Retinal pigment epithelial cell (primary cell): Measurements from ENCODE around the gene GLT1D1.

Experiments used
- DNase-seq: peaks from one replicate; pipeline ENCODE4 v3.0.0-alpha.2; 2010; ENCODE audit warnings: low read depth
- H3K4me3 ChIP-seq: 2 replicates; pipeline ENCODE4 v1.5.1; 2011; ENCODE audit warnings: mild to moderate bottlenecking, low read length, control low read depth, moderate library complexity
- TF ChIP-seq, protein P1 (sequence below): conservative IDR thresholded peaks from 2 replicates; pipeline ENCODE4 v1.5.1; 2011; ENCODE audit warnings: low read depth, low read length, control low read depth, inconsistent platforms

Gene GLT1D1

DNA sequence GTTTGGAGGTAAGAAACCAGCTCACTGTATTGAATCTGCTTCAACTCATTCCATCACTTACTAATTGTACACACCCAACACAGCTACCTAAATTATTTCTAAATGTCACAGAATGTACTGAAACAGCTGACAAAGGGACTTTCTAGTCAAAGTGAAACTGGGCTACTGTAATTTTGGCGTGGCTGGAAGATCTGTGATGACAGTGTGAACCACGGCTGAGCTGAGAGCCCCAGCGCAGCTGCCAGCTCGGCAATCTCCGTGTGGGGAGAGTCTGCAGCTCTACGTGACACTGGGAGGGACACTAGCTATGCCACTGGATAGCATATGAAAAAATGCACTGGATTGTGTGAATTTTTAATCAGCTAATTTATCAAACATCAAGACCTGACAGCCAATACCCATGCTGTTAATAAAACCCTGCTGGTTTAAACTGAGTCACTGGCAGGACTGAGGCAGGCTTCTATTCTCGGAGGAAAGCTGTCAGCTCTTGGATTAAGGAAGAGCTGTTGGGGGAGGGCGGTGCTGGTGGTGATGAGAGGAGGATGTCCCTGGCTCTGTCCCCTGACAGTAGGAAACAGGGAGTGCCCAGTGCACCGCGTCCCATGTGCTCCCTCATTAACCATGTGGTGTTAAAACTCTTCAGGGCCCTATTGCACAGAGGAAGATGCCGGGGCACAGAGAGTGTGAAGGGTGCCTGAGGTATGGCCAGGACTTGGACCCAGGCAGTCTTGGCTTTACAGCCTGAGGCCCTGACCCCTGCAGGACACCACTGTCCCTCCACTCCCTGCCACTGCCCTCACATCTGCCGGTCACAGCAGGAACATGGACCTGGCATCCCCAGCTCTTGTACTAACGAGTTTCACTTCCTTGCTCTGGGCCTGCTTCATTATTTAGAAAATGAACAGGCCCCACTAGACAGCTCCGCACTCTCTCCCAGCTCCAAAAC lies 42.8 kb upstream of the GLT1D1 start:
- DNase-seq, result no peak
- TF ChIP-seq, protein P1, sequence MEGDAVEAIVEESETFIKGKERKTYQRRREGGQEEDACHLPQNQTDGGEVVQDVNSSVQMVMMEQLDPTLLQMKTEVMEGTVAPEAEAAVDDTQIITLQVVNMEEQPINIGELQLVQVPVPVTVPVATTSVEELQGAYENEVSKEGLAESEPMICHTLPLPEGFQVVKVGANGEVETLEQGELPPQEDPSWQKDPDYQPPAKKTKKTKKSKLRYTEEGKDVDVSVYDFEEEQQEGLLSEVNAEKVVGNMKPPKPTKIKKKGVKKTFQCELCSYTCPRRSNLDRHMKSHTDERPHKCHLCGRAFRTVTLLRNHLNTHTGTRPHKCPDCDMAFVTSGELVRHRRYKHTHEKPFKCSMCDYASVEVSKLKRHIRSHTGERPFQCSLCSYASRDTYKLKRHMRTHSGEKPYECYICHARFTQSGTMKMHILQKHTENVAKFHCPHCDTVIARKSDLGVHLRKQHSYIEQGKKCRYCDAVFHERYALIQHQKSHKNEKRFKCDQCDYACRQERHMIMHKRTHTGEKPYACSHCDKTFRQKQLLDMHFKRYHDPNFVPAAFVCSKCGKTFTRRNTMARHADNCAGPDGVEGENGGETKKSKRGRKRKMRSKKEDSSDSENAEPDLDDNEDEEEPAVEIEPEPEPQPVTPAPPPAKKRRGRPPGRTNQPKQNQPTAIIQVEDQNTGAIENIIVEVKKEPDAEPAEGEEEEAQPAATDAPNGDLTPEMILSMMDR, result no peak
- no peak overlapping the region for H3K4me3 ChIP-seq

DNA sequence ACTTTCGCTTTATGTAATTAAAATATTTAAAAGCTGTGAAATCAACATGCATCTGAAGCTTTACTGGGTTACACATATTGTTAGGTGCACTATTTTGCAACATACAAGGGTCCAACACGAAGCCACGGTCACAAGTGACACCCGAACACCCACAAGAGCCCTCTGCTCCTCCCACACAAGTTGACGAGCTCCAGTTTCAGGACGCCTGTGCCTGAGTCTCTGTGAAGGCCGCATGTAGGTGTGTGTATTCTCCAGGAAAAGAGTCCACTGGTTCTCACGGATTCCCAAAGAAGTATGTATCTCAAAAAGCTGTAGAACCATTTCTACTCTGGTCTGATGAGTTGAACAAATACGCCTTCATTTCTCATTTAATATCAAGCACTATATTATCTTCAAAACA lies 41.5 kb upstream of the GLT1D1 start:
- DNase-seq, result no peak
- TF ChIP-seq, protein P1, result no peak
- no peak overlapping the region for H3K4me3 ChIP-seq

DNA sequence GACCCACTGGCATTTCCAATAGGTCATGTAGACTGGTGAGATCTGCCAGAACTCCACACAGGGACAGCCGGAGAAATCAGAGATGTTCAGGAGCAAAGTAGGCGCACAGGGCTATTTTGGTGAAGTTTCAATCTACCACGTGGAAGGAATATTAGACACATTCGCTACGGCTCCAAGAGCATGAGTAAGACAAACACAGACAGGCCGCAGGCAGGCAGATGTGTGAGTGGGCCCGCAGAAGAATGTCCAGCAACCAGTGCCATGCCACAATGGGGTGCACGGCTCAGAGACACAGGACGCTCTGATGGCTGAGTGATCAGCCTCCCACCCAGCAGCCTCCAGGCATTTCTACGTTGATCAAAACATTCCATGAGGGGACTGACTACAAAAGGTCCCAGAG lies 39.9 kb upstream of the GLT1D1 start:
- DNase-seq, result no peak
- TF ChIP-seq, protein P1, result no peak
- H3K4me3 ChIP-seq, result no peak overlapping the region

DNA sequence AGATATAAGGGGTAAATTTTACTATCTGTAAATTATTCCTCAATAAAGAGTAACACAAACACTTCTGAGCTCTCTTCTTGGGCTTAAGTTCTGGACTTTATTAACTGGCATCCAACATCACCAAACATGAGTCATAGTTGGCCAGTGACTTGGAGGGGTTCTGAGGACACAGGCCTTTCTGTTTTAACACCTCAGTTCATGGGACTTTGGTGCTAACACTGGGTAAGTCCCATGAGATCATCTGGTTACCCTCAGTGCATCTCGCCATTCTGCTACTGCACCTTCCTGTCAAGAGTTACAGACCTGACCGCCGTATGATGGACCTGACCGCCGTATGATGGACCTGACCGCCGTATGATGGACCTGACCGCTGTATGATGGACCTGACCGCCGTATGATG lies 39.4 kb upstream of the GLT1D1 start:
- no peak overlapping the region for H3K4me3 ChIP-seq
- no peak for DNase-seq
- TF ChIP-seq, protein P1, result no peak

DNA sequence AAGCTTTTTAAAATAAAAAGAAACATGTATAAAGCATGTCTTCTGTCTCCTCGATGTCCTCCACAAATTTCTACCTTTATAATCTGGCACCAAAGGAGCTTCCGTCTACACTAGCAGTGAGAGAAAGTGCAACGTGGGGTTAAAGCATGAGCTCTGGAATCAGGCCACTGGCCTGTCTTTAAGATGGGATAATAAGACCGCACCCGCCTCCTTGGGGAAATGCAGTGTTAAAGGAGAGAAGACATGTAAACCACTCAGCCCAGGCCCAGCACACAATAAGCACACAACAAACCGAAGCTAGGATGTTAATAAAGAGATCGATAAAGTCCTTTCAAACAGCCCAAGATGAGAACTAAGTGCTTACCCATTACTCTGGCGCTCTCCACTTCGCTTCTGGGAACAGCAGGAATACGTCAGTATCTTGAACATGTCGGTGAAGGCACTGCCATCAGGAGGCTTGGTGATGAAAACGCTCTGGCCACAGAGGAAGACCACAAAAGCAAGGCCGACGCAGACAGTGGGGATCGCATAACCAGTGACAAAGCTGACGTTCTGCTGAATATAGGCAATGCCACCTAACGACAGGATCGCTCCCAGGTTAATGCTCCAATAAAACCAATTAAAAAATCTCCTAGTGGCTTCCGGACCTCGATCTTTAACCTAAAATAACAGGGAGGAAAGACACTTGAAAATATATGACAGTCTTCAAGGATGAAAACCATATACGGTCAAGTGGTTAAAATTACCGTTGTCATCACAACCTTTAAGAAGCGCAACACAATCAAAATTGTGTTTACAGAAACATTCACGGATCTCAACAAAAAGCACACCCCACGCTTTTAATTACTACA lies 38.6 kb upstream of the GLT1D1 start:
- H3K4me3 ChIP-seq, result no peak overlapping the region
- no peak for DNase-seq
- TF ChIP-seq, protein P1, result no peak

DNA sequence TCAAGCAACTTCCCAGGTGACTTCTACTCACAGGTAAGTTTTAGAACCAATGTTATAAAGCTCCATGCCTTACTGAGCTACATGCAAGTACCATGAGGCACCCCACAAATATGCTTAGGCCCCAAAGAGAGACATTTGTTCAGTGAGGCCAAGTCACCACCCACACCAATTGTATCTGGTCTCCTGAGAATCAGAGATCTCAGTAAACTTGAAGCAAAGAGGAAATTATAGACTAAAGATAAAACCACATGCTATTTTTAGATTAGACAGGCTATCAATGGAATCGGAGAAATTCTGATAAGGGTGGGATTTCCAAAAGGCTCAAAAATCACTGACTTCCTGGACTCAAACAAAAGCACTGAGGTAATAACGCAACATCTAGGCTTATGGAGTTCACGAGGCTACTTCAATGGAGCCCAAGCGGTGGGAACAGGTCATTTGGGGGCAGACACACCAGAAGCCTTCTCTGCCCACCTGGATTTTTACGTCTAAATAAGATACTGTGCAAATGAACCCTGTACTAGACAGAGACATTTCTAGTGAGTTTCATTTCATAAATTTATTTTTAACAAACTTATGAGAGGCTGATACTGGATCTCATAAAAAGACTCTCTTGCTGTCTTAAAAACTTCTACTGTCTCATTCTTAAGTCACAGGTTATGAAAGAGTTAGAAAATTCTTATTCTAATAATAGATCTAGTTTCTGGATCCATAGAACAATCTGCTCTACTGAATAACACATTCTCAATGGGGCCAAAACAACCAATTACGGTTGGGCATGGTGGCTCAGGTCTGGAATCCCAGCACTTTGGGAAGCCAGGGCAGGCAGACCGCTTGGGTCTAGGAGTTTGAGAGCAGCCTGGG lies 37.3 kb upstream of the GLT1D1 start:
- no peak for DNase-seq
- TF ChIP-seq, protein P1, result no peak
- no peak overlapping the region for H3K4me3 ChIP-seq
